ENCODE results near the gene RETN.

GRCh38 chr19:7705387-7706187, 36.7 kb downstream of the RETN start:
- TF ChIP-seq POLR2AphosphoS5 (IDR thresholded peaks at IDR 0.05) (peak in 2 of 3 donors; percentile 65 to 68), CTCF (IDR thresholded peaks at IDR 0.05 in 8 of 11, conservative IDR thresholded peaks at IDR 0.05 in 3 of 11) (no peak), POLR2A (IDR thresholded peaks at IDR 0.05) (no peak)

All from spleen (tissue), 7 donors.